HCT116 (cell line): Measurements from ENCODE around the gene HSD17B10.

Source experiments
- ELF1 ChIP-seq: IDR thresholded peaks from 2 replicates; pipeline ENCODE4 v1.6.1; 2012; ENCODE audit warnings: low read depth, borderline replicate concordance
- EZH2 ChIP-seq: fragments of 200-600 bp; sonication (generic); IDR thresholded peaks from 2 replicates; pipeline ENCODE4 v1.6.1; 2017; ENCODE audit warnings: antibody characterized with exemption, mixed run types
- FOSL1 ChIP-seq: IDR thresholded peaks from 2 replicates; pipeline ENCODE4 v1.6.1; 2012; ENCODE audit warnings: low read depth
- POLR2A ChIP-seq: IDR thresholded peaks from 2 replicates; pipeline ENCODE4 v1.7.0; 2011; ENCODE audit warnings: borderline replicate concordance; ENCODE audit not compliant: insufficient read depth, insufficient read length; ENCODE audit errors: extremely low read depth
- SRF ChIP-seq: IDR thresholded peaks from 2 replicates; pipeline ENCODE4 v1.6.1; 2012; ENCODE audit warnings: low read depth
- YY1 ChIP-seq: IDR thresholded peaks from 2 replicates; pipeline ENCODE4 v1.6.1; 2011; ENCODE audit warnings: low read length, low read depth, moderate library complexity, mild to moderate bottlenecking; ENCODE audit not compliant: insufficient replicate concordance; ENCODE audit errors: extremely low read depth
- TF ChIP-seq, protein P1 (sequence below), 3 experiments: fragments of 200-600 bp in 1 of 3; sonication (generic) in 1 of 3; IDR thresholded peaks in 2 of 3; conservative IDR thresholded peaks in 1 of 3; 2 replicates each; pipeline ENCODE4 v1.5.1; 2012 to 2017; ENCODE audit warnings: low read depth in 2 of 3, low read length in 2 of 3, antibody characterized with exemption in 1 of 3, borderline replicate concordance in 1 of 3, control low read depth in 1 of 3, mild to moderate bottlenecking in 1 of 3, mixed read lengths in 1 of 3, mixed run types in 1 of 3, moderate library complexity in 1 of 3; ENCODE audit not compliant: insufficient read depth in 1 of 3
- TF ChIP-seq, protein P2 (sequence below): IDR thresholded peaks from 2 replicates; pipeline ENCODE4 v1.6.1; 2012; ENCODE audit warnings: low read depth

DNA sequence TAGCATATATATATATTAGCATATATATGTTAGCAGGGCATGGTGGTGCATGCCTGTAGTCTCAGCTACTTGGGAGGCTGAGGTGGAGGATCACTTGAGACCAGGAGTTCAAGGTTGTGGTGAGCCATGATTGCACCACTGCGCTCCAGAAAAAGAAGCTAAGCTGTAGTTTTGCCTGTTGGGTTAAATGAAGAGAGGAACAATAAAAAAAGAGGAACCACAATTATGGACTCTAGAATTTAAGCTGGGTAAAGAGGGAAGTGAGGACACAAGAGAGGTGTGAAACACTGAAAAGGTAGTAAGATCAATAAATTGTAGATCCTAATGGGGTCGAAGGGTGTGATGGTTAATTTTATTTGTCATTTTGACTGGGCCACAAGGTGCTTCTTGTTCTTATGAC, 40.5 kb upstream of the HSD17B10 start:
- TF ChIP-seq EZH2 (no peak), ELF1 (no peak), YY1 (no peak), FOSL1 (no peak), SRF (no peak), POLR2A (no peak)
- TF ChIP-seq, protein P1, sequence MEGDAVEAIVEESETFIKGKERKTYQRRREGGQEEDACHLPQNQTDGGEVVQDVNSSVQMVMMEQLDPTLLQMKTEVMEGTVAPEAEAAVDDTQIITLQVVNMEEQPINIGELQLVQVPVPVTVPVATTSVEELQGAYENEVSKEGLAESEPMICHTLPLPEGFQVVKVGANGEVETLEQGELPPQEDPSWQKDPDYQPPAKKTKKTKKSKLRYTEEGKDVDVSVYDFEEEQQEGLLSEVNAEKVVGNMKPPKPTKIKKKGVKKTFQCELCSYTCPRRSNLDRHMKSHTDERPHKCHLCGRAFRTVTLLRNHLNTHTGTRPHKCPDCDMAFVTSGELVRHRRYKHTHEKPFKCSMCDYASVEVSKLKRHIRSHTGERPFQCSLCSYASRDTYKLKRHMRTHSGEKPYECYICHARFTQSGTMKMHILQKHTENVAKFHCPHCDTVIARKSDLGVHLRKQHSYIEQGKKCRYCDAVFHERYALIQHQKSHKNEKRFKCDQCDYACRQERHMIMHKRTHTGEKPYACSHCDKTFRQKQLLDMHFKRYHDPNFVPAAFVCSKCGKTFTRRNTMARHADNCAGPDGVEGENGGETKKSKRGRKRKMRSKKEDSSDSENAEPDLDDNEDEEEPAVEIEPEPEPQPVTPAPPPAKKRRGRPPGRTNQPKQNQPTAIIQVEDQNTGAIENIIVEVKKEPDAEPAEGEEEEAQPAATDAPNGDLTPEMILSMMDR (IDR thresholded peaks at IDR 0.05 in 2 of 3, conservative IDR thresholded peaks at IDR 0.05 in 1 of 3; ENCODE audit: borderline replicate concordance in 1 of 3, insufficient read depth in 1 of 3, low read depth in 2 of 3, low read length in 2 of 3), result no peak
- TF ChIP-seq, protein P2, sequence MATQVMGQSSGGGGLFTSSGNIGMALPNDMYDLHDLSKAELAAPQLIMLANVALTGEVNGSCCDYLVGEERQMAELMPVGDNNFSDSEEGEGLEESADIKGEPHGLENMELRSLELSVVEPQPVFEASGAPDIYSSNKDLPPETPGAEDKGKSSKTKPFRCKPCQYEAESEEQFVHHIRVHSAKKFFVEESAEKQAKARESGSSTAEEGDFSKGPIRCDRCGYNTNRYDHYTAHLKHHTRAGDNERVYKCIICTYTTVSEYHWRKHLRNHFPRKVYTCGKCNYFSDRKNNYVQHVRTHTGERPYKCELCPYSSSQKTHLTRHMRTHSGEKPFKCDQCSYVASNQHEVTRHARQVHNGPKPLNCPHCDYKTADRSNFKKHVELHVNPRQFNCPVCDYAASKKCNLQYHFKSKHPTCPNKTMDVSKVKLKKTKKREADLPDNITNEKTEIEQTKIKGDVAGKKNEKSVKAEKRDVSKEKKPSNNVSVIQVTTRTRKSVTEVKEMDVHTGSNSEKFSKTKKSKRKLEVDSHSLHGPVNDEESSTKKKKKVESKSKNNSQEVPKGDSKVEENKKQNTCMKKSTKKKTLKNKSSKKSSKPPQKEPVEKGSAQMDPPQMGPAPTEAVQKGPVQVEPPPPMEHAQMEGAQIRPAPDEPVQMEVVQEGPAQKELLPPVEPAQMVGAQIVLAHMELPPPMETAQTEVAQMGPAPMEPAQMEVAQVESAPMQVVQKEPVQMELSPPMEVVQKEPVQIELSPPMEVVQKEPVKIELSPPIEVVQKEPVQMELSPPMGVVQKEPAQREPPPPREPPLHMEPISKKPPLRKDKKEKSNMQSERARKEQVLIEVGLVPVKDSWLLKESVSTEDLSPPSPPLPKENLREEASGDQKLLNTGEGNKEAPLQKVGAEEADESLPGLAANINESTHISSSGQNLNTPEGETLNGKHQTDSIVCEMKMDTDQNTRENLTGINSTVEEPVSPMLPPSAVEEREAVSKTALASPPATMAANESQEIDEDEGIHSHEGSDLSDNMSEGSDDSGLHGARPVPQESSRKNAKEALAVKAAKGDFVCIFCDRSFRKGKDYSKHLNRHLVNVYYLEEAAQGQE, result no peak
